A549 (cell line): ENCODE results near the gene TYMS. TPM values are rescaled to one million over a fixed set of nuclear protein-coding genes. Genes with fewer than 3 reads are reported as not detected.

ENCODE experiments used
- ATAC-seq, 2 experiments: fragments of 200-7000 bp in 1 of 2; fragments of >200 bp in 1 of 2; cut with Nextera tagmentation in 1 of 2; cut with Tn5 transposase in 1 of 2; 3 replicates each; pipeline versions ENCODE4 v1.8.0 to v1.9.1; 2018 to 2020; ENCODE audit warnings: mild to moderate bottlenecking in 1 of 2, moderate library complexity in 1 of 2
- CTCF ChIA-PET: fragments of 300-600 bp; sonication (Branson Sonifier 250); formaldehyde crosslinking; extraction: SDS; loops from one replicate; lab custom pipeline; 2021; ENCODE audit warnings: antibody characterized with exemption, inconsistent platforms; lab: Yijun Ruan, JAX
- POLR2A ChIA-PET: fragments of 350-600 bp; formaldehyde crosslinking; extraction: SDS; loops from one replicate; lab custom pipeline; 2021; ENCODE audit warnings: antibody characterized with exemption, inconsistent platforms; lab: Yijun Ruan, JAX
- DNase-seq, 2 experiments: peaks; one replicate each; pipeline versions ENCODE4 v3.0.0 to v3.0.0-alpha.2; 2011 to 2016; ENCODE audit warnings: low read depth in 1 of 2, low spot score in 1 of 2
- FAIRE-seq: peaks from 2 replicates; lab custom pipeline; 2011; peaks lifted over from hg19 to GRCh38; lab: Jason Lieb, UNC
- H3K27ac ChIP-seq, 2 experiments: fragments of >200 bp; sonication (Bioruptor Twin); formaldehyde crosslinking; 3 replicates each; pipeline ENCODE4 v1.5.1; 2016 to 2017
- H3K4me1 ChIP-seq: fragments of >200 bp; sonication (Bioruptor Twin); formaldehyde crosslinking; 3 replicates; pipeline ENCODE4 v1.6.1; 2016
- H3K4me2 ChIP-seq: fragments of >200 bp; sonication (Bioruptor Twin); formaldehyde crosslinking; 3 replicates; pipeline ENCODE4 v1.6.1; 2016
- H3K4me3 ChIP-seq: fragments of >200 bp; sonication (Bioruptor Twin); formaldehyde crosslinking; 3 replicates; pipeline ENCODE4 v1.5.1; 2016
- H3K9me3 ChIP-seq: fragments of >200 bp; sonication (Bioruptor Twin); formaldehyde crosslinking; 3 replicates; pipeline ENCODE4 v1.6.1; 2016
- CBX2 ChIP-seq: fragments of 200-600 bp; sonication (generic); IDR thresholded peaks from 2 replicates; pipeline ENCODE4 v1.6.1; 2016; ENCODE audit warnings: low read depth, mild to moderate bottlenecking, borderline replicate concordance
- CEBPB ChIP-seq, 2 experiments: fragments of >200 bp in 1 of 2; sonication (Bioruptor Twin) in 1 of 2; formaldehyde crosslinking in 1 of 2; IDR thresholded peaks; 2 replicates each; pipeline ENCODE4 v1.6.1; 2012 to 2016
- CTCF ChIP-seq: fragments of >200 bp; sonication (Bioruptor Twin); formaldehyde crosslinking; IDR thresholded peaks from 3 replicates; pipeline ENCODE4 v1.5.1; 2016
- EHMT2 ChIP-seq: fragments of 200-600 bp; sonication (generic); IDR thresholded peaks from 2 replicates; pipeline ENCODE4 v1.6.1; 2016; ENCODE audit warnings: antibody characterized with exemption, low read depth, mild to moderate bottlenecking, moderate library complexity
- HDAC2 ChIP-seq: fragments of 200-600 bp; sonication (generic); IDR thresholded peaks from 2 replicates; pipeline ENCODE4 v1.6.1; 2016
- HES2 ChIP-seq: fragments of >200 bp; sonication (Bioruptor Twin); formaldehyde crosslinking; IDR thresholded peaks from 2 replicates; pipeline ENCODE4 v1.6.1; 2016
- HEYL ChIP-seq: fragments of 250-450 bp; sonication (Bioruptor Pico); IDR thresholded peaks from 2 replicates; pipeline ENCODE4 v1.8.0; 2021; ENCODE audit warnings: mild to moderate bottlenecking, moderate library complexity
- HOXB13 ChIP-seq: fragments of 250-450 bp; sonication (Bioruptor Pico); IDR thresholded peaks from 2 replicates; pipeline ENCODE4 v1.5.0; 2020; ENCODE audit warnings: low read depth, mild to moderate bottlenecking, moderate library complexity
- JUN ChIP-seq, 2 experiments: fragments of >200 bp; sonication (Bioruptor Twin); formaldehyde crosslinking; IDR thresholded peaks; 2 replicates in 1 of 2; 3 replicates in 1 of 2; pipeline ENCODE4 v1.6.1; 2016 to 2017
- JUNB ChIP-seq: fragments of >200 bp; sonication (Bioruptor Twin); formaldehyde crosslinking; IDR thresholded peaks from 2 replicates; pipeline ENCODE4 v1.6.1; 2016
- KDM1A ChIP-seq: fragments of 200-600 bp; sonication (generic); IDR thresholded peaks from 2 replicates; pipeline ENCODE4 v1.6.1; 2016; ENCODE audit warnings: low read depth, mild to moderate bottlenecking
- MAFK ChIP-seq: fragments of 450-650 bp; IDR thresholded peaks from 2 replicates; pipeline ENCODE4 v1.6.1; 2014; ENCODE audit not compliant: partially characterized antibody
- NPAS2 ChIP-seq: fragments of 250-450 bp; sonication (Bioruptor Pico); IDR thresholded peaks from 2 replicates; pipeline ENCODE4 v1.8.0; 2022; ENCODE audit warnings: mild to moderate bottlenecking, moderate library complexity, borderline replicate concordance
- NR3C1 ChIP-seq: fragments of >200 bp; sonication (Bioruptor Twin); formaldehyde crosslinking; IDR thresholded peaks from 3 replicates; pipeline ENCODE4 v1.6.1; 2017
- PHF8 ChIP-seq: fragments of 200-600 bp; sonication (generic); IDR thresholded peaks from 2 replicates; pipeline ENCODE4 v1.6.1; 2016; ENCODE audit warnings: low read depth, mild to moderate bottlenecking, antibody characterized with exemption, moderate library complexity, borderline replicate concordance
- RAD21 ChIP-seq, 2 experiments: fragments of >200 bp in 1 of 2; sonication (Bioruptor Twin) in 1 of 2; formaldehyde crosslinking in 1 of 2; IDR thresholded peaks in 1 of 2; conservative IDR thresholded peaks in 1 of 2; 2 replicates in 1 of 2; 3 replicates in 1 of 2; pipeline ENCODE4 v1.6.1; 2012 to 2018; ENCODE audit warnings: inconsistent platforms in 1 of 2
- REST ChIP-seq: fragments of 200-600 bp; sonication (generic); IDR thresholded peaks from 2 replicates; pipeline ENCODE4 v1.6.1; 2016; ENCODE audit warnings: antibody characterized with exemption, mild to moderate bottlenecking, moderate library complexity
- RNF2 ChIP-seq: fragments of 200-600 bp; sonication (generic); IDR thresholded peaks from 2 replicates; pipeline ENCODE4 v1.6.1; 2016; ENCODE audit warnings: low read depth, mild to moderate bottlenecking, antibody characterized with exemption, moderate library complexity, borderline replicate concordance
- SMC3 ChIP-seq: fragments of >200 bp; sonication (Bioruptor Twin); formaldehyde crosslinking; IDR thresholded peaks from 3 replicates; pipeline ENCODE4 v1.6.1; 2018; ENCODE audit warnings: inconsistent platforms
- SREBF2 ChIP-seq: fragments of 450-650 bp; IDR thresholded peaks from 2 replicates; pipeline ENCODE4 v1.6.1; 2014; ENCODE audit warnings: mild to moderate bottlenecking, moderate library complexity
- USF2 ChIP-seq: fragments of 450-650 bp; IDR thresholded peaks from 2 replicates; pipeline ENCODE4 v1.6.1; 2014; ENCODE audit warnings: antibody characterized with exemption
- ZC3H11A ChIP-seq: fragments of 450-650 bp; IDR thresholded peaks from 2 replicates; pipeline ENCODE4 v1.6.1; 2014; ENCODE audit warnings: antibody characterized with exemption, mild to moderate bottlenecking
- ZNF302 ChIP-seq: fragments of 250-450 bp; sonication (Bioruptor Pico); IDR thresholded peaks from 2 replicates; pipeline ENCODE4 v1.9.0; 2021; ENCODE audit warnings: inconsistent platforms, mild to moderate bottlenecking, moderate library complexity
- WGBS: methylation state at CpG from one replicate; pipeline ENCODE4 v1.1.6; 2017; ENCODE audit errors: missing lambda C conversion rate; 5-methylcytosine and 5-hydroxymethylcytosine counted together
- polyA plus RNA-seq, 4 experiments: library from polyadenylated mRNA; depleted of rRNA in 3 of 4; stranded (reverse); fragments of >200 nt; fragmentation: RNase III in 1 of 4; extraction: RNeasy Plus Mini Kit Qiagen cat#74134 plus additional on column Dnase treatment in 1 of 4; gene quantifications; 2 replicates in 3 of 4; 3 replicates in 1 of 4; pipeline ENCODE4 v1.2.3, GENCODE V29; 2011 to 2017

TYMS gene
- polyA plus RNA-seq, 2 of the 4 experiments (the other 2 are of a cell fraction), result 118 to 173 TPM

- Histone ChIP-seq H3K9me3 (no peaks in the 10 kb centered on the region), H3K27ac (no peak overlapping the region)
- TF ChIP-seq CBX2 (no peak), EHMT2 (no peak), HDAC2 (no peak), JUN (IDR thresholded peaks at IDR 0.05) (no peak), REST (no peak), KDM1A (no peak)
- TF ChIP-seq, all 56 proteins: peak for 0
- ChIA-PET POLR2A (no interaction called here), CTCF (interaction anchor here (1.1 to 7.7 kb wide), 3 partner anchors 11 to 202 kb away, joined by 3 to 94 read pairs (median 6); no protein-coding TSS in a partner anchor)
- ATAC-seq (peak in 1 of 2 experiments; percentile 57; a peak in 1 of 6 replicates), FAIRE-seq (no peak), DNase-seq (peak in 1 of 2 experiments; percentile 6)
- no peak overlapping the region for H3K4me3 ChIP-seq
- H3K4me2 ChIP-seq, result no peak overlapping the region
- 79% methylated on average over 6 of the region's 6 CpGs for WGBS
- no peaks in the 10 kb centered on the region for H3K4me1 ChIP-seq
Observed at GRCh38 chr18:629269-630150, 27.9 kb upstream of the TYMS start.

- no peak for DNase-seq
- H3K9me3 ChIP-seq, result no peaks in the 10 kb centered on the region
- no peak overlapping the region for H3K4me2 ChIP-seq
- no peak overlapping the region for H3K4me3 ChIP-seq
- ChIA-PET POLR2A (interaction anchor here (1.2 kb wide), 1 partner anchor 363 kb away, joined by 3 read pairs; the partner anchor contains the start of gene THOC1), CTCF (interaction anchor here (1.2 to 2.5 kb wide), 2 partner anchors 12 to 200 kb away, joined by 6 to 7 read pairs; no protein-coding TSS in a partner anchor)
- no peak for TF ChIP-seq RAD21 (conservative IDR thresholded peaks at IDR 0.05 in 1 of 2, IDR thresholded peaks at IDR 0.05 in 1 of 2)
- TF ChIP-seq JUN (IDR thresholded peaks at IDR 0.05), result no peak
- TF ChIP-seq SREBF2, result no peak
- TF ChIP-seq HEYL (CRISPR knock-in tag), result no peak
- no peak for TF ChIP-seq HES2
- no peak for TF ChIP-seq NPAS2 (CRISPR knock-in tag)
- TF ChIP-seq JUNB, result no peak
- TF ChIP-seq RNF2, result no peak
- TF ChIP-seq ZNF302 (CRISPR knock-in tag), result no peak
- no peak for TF ChIP-seq PHF8
- TF ChIP-seq USF2, result no peak
- no peak for TF ChIP-seq CTCF
- TF ChIP-seq SMC3, result no peak
- TF ChIP-seq HOXB13, result no peak
- no peak for TF ChIP-seq CEBPB (IDR thresholded peaks at IDR 0.05)
- TF ChIP-seq HDAC2, result no peak
- no peak for TF ChIP-seq NR3C1
- no peak for TF ChIP-seq ZC3H11A
- no peak for TF ChIP-seq MAFK
- FAIRE-seq, result no peak
- H3K27ac ChIP-seq, result no peak overlapping the region
- H3K4me1 ChIP-seq, result no peaks in the 10 kb centered on the region
- no peak for ATAC-seq
Observed at GRCh38 chr18:631560-631959, 25.9 kb upstream of the TYMS start.
